ENCODE measurements around the gene SLC9B2.

SLC9B2 gene

GRCh38 chr4:103075435-103075893, 1.1 kb downstream of the SLC9B2 start:
- DNase-seq: no peak

- DNase-seq: no peak
These were observed 1.7 kb downstream of the SLC9B2 start for GRCh38 chr4:103074744-103075434.

- DNase-seq: no peak
These were observed 2.6 kb downstream of the SLC9B2 start for GRCh38 chr4:103073792-103074438.

GRCh38 chr4:103067841-103068547, 8.6 kb downstream of the SLC9B2 start:
- no peak for DNase-seq

GRCh38 chr4:103060453-103061148, 16.0 kb downstream of the SLC9B2 start:
- no peak for DNase-seq

GRCh38 chr4:103054030-103054429, 22.5 kb downstream of the SLC9B2 start:
- no peak for DNase-seq

- no peak for DNase-seq
These were observed 23.8 kb downstream of the SLC9B2 start for GRCh38 chr4:103052779-103053178.

- DNase-seq: no peak
These were observed 24.4 kb downstream of the SLC9B2 start for GRCh38 chr4:103052145-103052544.

- no peak for DNase-seq
These were observed 25.7 kb downstream of the SLC9B2 start for GRCh38 chr4:103050736-103051436.

- peak; percentile 25 for DNase-seq
These were observed 29.9 kb downstream of the SLC9B2 start for GRCh38 chr4:103046416-103047290.

GRCh38 chr4:103044183-103044582, 32.4 kb downstream of the SLC9B2 start:
- DNase-seq: no peak

GRCh38 chr4:103036169-103036568, 40.4 kb downstream of the SLC9B2 start:
- no peak for DNase-seq

GRCh38 chr4:103032574-103032973, 44.0 kb downstream of the SLC9B2 start:
- DNase-seq: no peak

- no peak for DNase-seq
These were observed 45.8 kb downstream of the SLC9B2 start for GRCh38 chr4:103030791-103031190.

- no peak for DNase-seq
These were observed 47.3 kb downstream of the SLC9B2 start for GRCh38 chr4:103029300-103029699.

GRCh38 chr4:103026868-103027267, 49.7 kb downstream of the SLC9B2 start:
- no peak for DNase-seq

GRCh38 chr4:103024996-103025395, 51.6 kb downstream of the SLC9B2 start:
- no peak for DNase-seq

- DNase-seq: no peak
These were observed 55.4 kb downstream of the SLC9B2 start for GRCh38 chr4:103021120-103021519.

GRCh38 chr4:103019308-103020124, 57.0 kb downstream of the SLC9B2 start, which contains the start of gene SLC9B1:
Gene SLC9B1, minus strand, starts transcription at chr4:103019705. Its CDS starts 27,994 bp downstream, at chr4:102991711.
- DNase-seq: peak; percentile 95

All from activated T-cell treated with anti-CD3 and anti-CD28 coated beads, Interleukin-2, amount 50 U/mL, for 1 hour (primary cell).